Measurements from ENCODE around the gene FGD3.

Gene FGD3

GRCh38 chr9:93081081-93081529, 133.8 kb downstream of the FGD3 start:
- no peak for DNase-seq

- DNase-seq, result no peak
Measured at GRCh38 chr9:93081931-93082330, 134.6 kb downstream of the FGD3 start.

- no peak for DNase-seq
Measured at GRCh38 chr9:93082841-93083411, 135.6 kb downstream of the FGD3 start.

GRCh38 chr9:93083592-93084470, 136.5 kb downstream of the FGD3 start:
- DNase-seq, result no peak

GRCh38 chr9:93084471-93084881, 137.2 kb downstream of the FGD3 start:
- DNase-seq, result no peak

GRCh38 chr9:93085676-93086075, 138.4 kb downstream of the FGD3 start:
- DNase-seq, result no peak
